HG03280 (cell line): Measurements from ENCODE around the gene GPR32.
"Not testable (repeated sequence)": the region's sequence is repeated elsewhere in the genome, so short reads cannot be mapped to it uniquely, and the experiment has no call there.

Experiments used
- ATAC-seq: cut with Tn5 transposase; IDR thresholded peaks from one replicate; pipeline ENCODE4 v1.9.1; 2021; ENCODE audit warnings: mild to moderate bottlenecking, moderate library complexity; ENCODE audit not compliant: unreplicated experiment

Gene GPR32

GRCh38 chr19:50779504-50780457, 9.5 kb downstream of the GPR32 start:
- ATAC-seq = no peak

DNA sequence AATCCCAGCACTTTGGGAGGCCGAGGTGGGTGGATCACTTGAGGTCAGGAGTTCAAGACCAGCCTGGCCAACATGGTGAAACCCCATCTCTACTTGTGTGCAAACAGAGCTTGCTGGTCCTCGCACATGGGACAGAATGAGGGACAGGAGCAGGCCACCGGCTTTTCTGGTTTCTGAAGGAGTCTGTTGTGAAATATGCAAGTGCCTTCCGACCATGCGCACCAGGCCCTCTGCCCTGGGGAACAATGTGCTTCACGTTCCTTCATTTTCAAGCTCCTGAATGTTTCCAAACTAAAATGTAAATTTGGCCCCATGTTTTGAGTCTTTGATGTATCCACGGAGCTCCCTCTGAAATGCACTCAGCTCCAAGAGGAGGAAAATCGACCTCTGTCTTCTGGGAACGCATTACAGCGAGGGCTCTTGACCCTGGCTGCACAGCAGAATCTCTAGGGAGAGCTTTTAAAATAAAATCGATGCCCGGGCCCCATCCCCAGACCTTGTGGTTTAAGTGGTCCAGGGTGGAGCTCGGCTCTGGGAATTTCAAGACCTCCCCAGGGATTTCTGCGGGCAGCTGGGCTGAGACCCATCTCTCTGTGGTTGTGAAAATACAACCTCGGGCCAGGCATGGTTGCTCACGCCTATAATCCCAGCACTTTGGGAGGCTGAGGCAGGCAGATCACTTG, 10.6 kb downstream of the GPR32 start:
- no peak for ATAC-seq

DNA sequence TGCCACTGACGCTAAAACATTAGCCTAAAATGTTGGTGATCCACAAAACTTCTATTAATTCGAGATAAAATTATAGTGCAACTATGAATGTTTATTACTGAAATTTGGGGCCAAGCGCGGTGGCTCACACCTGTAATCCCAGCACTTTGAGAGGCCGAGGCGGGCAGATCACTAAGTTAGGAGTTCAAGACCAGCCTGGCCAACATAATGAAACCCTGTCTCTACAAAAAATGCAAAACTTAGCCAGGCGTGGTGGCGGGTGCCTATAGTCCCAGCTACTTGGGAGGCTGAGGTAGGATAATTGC, 13.5 kb downstream of the GPR32 start:
- ATAC-seq = not testable (repeated sequence)

- ATAC-seq = no peak
These were observed 14.4 kb downstream of the GPR32 start for GRCh38 chr19:50784710-50785109.

DNA sequence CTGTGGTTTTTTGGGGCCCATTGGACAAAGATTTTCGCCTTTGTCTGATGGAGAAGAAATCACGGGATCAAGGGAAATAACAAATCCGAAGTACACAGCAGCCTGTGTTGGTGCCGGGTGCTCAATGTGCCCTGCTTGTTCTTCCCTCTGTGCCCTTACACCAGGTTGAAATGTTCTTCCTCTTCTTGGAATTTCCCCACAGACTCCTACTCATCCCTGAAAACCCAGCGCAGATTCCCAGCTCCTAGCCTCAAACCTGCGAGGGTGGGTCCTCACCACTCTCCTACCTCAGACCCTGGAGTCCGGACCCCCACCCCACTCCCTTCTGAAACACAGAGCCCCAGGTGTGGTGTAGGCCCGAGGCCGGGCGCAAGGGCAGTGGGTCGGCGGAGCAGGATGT, 15.1 kb downstream of the GPR32 start:
- no peak for ATAC-seq

- ATAC-seq = no peak
These were observed 20.1 kb downstream of the GPR32 start, which contains the start of gene ACP4 for GRCh38 chr19:50790396-50790795. Gene ACP4 (plus strand): TSS chr19:50790415. CDS start chr19:50790415, 0 bp downstream.

- ATAC-seq = no peak
These were observed 20.7 kb downstream of the GPR32 start for GRCh38 chr19:50790922-50791467.

DNA sequence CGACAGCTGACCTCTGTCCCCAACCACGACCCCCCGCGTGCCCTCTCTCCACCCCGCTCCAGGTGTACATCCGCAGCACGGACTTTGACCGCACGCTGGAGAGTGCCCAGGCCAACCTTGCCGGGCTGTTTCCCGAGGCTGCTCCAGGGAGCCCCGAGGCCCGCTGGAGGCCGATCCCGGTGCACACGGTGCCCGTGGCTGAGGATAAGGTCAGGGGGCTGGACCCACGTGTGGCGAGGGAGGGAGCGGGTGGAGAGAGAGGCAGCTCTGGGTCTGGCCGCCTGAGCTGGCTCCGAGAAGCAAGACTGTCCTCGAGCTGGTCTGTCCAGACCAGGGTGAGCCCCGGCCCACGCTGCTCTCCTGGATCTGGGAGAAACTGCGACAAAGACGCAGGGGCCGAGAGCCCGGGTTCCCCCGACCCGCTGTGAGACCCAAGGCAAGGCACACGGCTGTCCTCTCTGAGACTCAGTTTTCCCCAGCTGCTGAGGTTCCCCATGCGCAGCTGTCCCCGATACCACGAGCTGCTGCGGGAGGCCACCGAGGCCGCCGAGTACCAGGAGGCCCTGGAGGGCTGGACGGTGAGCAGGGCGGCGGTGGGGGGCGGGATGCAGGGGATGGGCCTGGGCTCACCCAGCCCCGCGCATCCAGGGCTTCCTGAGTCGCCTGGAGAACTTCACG, 21.5 kb downstream of the GPR32 start:
- no peak for ATAC-seq

DNA sequence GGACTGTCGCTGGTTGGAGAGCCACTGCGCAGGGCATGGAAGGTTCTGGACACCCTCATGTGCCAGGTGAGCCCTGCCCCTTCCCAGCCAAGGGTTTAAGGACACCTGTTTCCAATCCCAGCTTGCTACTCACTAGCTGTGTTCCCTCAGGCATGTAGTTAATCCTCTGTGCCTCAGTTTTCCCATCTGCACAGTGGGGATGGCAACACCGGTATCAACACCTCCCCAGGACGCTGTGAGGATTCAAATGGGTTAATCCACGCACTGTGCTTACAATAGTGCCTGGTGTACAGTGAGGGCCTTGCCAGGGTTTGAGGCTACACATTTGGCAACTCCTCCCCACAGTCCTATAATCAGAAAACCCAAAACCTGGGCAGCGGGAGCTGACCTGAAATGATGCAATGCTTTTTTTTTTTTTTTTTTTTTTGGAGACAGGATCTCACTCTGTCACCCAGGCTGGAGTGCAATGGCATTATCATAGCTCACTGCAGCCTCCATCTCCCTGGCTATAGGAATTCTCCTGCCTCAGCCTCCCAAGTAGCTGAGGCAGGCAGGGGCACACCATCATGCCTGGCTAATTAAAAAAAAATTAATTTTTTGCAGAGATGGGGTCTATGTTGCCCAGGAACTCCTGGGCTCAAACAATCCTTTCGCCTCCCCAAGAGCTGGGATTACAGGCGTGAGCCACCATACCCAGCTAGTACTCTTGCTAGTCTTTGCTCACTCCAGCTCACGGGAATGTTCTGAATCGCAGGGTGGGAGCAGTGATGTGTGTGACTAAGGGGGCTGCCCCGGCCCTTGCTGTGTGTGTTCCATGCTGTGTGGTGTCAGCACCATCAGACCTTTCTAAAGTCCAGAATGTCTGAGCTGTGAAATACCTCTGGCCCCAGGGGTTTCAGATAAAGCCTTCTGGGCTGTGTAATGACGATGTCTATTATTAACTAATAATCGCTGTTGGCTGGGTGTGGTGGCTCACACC, 22.3 kb downstream of the GPR32 start:
- ATAC-seq = no peak

GRCh38 chr19:50793558-50794065, 23.3 kb downstream of the GPR32 start:
- ATAC-seq = no peak

DNA sequence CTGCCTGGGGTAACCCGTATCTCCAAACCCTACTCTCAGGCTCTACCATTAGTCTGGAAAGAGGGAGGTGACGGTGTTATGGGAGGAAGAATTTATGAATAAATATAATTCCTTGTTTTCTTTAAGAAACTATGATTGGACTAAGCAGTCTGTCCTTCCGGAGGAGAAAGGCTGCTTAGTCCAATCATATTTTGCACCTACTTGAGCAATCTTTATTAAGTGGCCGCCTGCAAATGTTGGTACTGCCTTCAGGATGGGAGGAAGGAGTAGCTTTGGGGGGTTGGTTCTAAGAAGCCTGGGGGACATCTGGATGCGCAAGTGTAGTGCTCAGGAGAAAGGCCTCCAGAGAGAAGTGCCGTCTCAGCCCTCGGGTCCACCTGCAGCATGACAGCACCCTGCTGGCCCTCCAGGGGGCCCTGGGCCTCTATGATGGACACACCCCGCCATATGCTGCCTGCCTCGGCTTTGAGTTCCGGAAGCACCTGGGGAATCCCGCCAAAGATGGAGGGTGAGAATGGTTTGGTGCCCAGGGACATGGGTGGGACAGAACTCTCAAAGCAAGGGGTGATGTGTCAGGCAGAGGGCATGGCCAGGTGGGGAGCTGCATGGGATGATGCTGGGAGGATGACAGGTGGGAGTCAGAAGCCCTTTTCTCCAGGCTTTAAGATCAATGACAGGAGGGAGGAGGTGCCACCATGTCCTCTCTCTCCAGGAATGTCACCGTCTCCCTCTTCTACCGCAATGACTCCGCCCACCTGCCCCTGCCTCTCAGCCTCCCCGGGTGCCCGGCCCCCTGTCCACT, 24.0 kb downstream of the GPR32 start:
- ATAC-seq = no peak

- ATAC-seq = no peak
These were observed 24.8 kb downstream of the GPR32 start for GRCh38 chr19:50794876-50795663.

DNA sequence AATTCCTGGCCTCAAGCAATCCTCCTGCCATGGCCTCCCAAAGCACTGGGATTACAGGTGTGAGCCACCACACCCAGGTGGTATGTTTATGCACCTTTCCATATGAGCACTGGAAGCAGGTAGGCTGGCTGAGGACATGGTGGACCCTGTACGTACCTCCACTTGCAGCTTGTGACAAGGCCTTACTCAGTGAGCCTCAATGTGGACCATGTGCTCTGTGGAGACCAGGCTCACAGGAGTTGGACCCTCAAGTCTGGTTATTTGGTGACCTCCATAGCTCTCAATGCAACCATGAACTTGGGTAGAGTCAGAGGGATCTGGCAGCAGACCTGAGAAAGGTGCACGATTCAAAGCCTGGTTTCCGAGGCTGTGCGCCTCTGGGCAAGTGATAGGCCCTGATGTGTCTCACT, 25.4 kb downstream of the GPR32 start:
- no peak for ATAC-seq

DNA sequence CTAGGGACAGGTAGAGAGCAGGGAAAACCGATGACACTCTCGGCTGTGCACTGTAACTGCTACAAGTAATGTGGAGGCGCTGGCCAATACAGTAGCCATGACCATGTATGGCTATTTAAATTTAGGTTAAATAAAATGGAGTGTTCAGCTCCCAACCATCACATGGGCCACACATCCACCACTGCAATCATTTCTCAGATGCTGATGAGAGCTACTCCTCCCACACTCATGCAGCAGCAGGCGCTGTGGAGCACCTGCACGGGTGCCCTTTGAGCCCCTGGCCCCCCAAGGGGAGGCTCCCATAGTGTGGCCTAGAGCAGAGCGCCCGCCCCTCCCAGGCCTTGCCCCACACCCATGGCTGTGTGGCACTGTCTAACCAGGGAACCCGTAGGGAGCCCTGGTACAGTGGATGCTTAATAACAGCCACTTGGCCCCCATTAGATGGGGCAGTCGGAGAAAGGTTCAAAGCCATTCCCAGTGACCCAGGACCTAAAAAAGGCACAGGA, 25.9 kb downstream of the GPR32 start:
- ATAC-seq = no peak

DNA sequence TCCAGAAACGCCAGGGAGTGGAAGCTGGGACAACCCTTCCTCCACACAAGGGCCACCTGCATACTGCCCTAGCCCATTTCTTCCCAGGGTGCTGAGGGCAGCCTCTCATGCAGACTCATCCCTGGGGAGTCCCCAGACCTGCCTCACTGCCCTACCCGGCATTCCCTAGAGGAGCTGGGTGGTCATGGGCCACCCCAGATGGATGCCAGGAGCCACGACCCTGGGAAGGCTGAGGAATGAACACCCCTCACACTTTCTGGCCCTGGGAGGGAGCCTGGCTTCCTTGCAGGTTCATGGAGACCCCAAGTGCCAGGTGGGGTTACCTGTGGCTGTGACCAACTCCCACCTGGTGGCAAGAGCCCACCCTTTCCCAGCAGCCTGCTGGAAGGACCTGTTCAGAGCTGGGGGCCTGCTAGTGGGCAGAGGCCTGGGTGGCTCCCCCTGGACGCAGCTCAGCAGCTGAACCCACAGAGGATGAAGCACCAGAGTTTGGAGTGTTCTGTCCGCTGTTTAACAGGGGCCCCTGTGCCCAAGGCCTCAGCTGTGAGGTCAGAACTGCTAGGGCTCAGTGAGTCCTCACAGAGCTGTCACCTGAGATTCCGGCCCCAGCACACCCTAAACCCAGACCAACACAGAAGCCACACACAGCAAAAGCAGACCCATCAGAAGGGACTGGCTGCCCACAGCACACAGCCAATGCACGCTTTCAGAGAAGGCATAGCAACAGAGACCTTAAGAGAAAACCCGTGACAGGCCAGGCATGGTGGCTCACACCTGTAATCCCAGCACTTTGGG, 26.6 kb downstream of the GPR32 start:
- ATAC-seq = no peak

- ATAC-seq = no peak
These were observed 27.1 kb downstream of the GPR32 start for GRCh38 chr19:50797429-50797780.
